ENCODE results near the gene LMOD3.
A peak's percentile ranks its signal among the peaks of the same experiment; 100 is the strongest.

LMOD3 gene

GRCh38 chr3:69122403-69122802 lies at the start of gene LMOD3:
TSS of gene LMOD3 (minus strand) at chr3:69122595. CDS start at chr3:69122386, 209 bp downstream.
- DNase-seq (ENCODE audit: low spot score): no peak

- DNase-seq (ENCODE audit: low spot score): no peak
These were observed 49.7 kb upstream of the LMOD3 start for GRCh38 chr3:69172058-69172457.

- DNase-seq (ENCODE audit: low spot score): no peak
These were observed 44.1 kb upstream of the LMOD3 start for GRCh38 chr3:69166446-69166845.

- no peak for DNase-seq (ENCODE audit: low spot score)
These were observed 43.3 kb upstream of the LMOD3 start for GRCh38 chr3:69165744-69166143.

DNA sequence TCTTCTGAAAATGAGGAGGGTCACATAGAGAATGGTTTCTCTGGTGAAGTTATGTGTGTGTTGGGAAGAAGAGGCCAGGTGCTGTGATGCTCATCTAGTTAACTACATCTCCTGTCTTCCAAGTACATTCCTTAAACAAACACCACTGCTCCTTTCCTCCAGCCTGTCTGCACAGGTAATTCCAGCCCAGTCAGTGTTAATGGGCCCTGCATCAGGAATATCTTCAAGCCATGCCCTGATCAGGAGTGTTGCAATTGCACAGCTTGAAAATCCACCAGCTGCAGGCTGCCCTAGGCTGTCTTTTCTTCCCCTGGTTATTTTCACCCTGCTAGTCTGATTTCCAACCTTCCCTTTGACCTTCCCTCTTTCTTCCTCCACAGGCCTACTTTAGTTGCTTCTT lies 41.9 kb upstream of the LMOD3 start:
- DNase-seq (ENCODE audit: low spot score): no peak

- DNase-seq (ENCODE audit: low spot score): no peak
These were observed 40.0 kb upstream of the LMOD3 start for GRCh38 chr3:69162308-69162980.

DNA sequence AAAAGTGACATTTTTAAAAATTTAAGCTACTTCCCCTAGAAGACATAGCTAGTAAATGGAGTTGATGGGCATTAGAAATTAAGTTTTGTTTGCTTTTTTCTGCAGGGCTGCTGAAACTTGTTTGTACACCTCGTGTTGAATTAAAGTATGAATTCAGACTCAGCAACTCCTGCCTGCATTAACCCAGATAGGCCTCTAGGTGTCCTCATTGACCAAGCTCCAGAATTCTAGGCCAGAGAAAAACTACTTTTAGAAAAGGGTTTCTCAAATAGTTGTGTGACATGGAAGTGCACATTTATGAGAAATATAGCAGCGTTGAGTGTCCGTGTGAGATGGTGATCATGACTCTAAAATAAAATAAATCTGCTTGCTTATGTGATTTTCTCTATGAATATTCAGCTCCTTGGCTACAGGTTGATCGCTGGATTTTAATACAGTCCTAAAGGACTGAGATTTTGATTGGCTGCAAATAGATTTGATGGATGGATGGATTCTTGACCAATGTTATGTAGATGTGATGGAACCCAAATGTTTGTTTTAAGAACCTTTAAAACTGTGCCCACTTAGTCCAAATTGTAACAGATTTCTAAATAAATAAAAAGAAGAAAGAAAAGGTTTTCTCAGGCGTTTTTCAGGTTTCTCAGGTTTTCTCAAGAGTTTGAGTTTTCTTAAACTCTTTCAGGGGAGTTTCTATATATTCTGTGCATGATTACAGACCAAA lies 39.4 kb upstream of the LMOD3 start:
- DNase-seq (ENCODE audit: low spot score): peak; percentile 88

GRCh38 chr3:69160525-69160924 lies 38.1 kb upstream of the LMOD3 start:
- no peak for DNase-seq (ENCODE audit: low spot score)

DNA sequence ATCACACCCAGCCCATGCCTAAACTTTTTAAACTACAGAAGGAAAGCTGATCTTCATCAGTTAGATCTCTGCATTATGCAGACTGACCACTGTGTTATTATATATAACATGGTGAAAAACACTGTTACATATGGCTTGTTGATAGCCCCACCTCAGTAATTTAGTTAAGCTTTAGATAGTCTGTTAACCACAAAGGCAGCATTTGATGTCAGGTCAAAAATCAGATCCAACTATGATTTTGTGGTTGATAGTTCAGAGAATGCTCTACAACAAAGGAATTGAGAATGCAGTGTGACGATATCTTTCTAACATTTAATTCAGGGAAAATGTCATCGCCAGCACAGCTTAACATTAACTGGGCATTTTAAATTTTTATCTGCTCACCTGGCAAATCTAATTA lies 37.7 kb upstream of the LMOD3 start:
- no peak for DNase-seq (ENCODE audit: low spot score)

GRCh38 chr3:69149586-69149985 lies 27.2 kb upstream of the LMOD3 start:
- DNase-seq (ENCODE audit: low spot score): no peak

GRCh38 chr3:69145688-69146087 lies 23.3 kb upstream of the LMOD3 start:
- no peak for DNase-seq (ENCODE audit: low spot score)

DNA sequence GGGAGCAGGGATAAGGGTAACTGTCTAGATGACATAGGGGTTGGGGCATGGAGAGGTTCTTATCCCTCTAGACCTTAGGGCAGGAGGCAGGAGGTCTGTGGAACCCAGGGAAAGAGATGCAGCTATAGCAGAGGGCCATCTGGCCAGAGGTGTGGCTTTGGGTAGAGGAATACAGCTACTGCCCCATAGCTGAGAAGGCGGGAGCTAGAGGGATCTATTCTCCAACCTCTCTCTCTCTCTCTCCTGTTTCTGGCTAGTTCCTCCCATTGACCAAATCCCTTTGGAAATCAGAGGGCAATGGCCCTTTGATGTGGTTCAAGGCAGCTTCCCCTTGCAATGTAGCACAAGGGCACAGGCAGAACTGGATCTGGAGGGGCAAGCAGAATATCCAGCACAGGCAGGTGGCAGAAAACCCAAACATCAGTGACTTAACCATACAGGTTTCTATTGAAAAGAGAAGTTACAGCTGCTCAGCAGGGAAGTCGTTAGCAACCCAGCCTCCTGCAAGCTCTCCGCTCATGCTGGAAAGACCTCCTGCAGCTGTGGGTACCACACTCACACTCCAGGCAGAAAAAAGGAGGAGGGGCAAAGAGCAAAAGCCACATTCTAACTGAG lies 22.3 kb upstream of the LMOD3 start:
- DNase-seq (ENCODE audit: low spot score): no peak

DNA sequence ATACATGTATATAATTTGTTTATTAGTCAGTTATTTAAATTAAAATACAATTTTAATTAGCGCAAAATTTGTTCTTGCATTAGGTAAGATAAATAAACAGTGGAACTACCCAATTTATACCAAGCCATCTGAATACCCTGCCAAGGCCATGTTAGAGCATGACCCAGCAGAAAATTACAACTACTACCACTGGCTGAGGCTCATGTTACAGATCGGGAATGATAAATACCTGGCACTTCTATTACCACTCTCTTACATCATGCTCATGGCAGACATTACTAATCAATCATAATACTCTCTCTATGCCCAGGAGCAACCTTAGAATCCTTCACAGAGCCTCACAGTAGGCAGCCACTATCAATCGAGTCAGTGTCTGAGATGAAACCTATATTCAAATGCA lies 21.2 kb upstream of the LMOD3 start:
- no peak for DNase-seq (ENCODE audit: low spot score)

- DNase-seq (ENCODE audit: low spot score): no peak
These were observed 20.5 kb upstream of the LMOD3 start for GRCh38 chr3:69142797-69143454.

- no peak for DNase-seq (ENCODE audit: low spot score)
These were observed 19.7 kb upstream of the LMOD3 start for GRCh38 chr3:69142090-69142489.

DNA sequence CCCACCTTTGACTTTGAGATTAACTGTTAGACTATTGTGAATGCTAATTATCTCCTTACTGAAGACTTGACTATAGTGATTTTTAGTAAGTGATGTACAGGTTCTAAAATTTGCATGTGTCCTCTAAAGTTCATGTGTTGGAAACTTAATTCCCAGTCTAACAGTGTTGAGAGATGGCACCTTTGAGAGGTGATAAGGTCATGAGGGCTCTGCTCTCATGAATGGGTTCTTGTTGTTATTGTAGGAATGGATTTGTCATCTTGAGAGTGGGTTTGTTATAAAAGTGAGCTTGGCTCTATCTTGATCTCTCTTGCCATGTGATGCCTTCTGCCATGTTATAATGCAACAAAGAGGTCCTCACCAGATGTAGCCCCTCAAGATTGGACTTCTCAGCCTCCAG lies 18.9 kb upstream of the LMOD3 start:
- DNase-seq (ENCODE audit: low spot score): no peak

- DNase-seq (ENCODE audit: low spot score): no peak
These were observed 15.0 kb upstream of the LMOD3 start for GRCh38 chr3:69137412-69137811.

DNA sequence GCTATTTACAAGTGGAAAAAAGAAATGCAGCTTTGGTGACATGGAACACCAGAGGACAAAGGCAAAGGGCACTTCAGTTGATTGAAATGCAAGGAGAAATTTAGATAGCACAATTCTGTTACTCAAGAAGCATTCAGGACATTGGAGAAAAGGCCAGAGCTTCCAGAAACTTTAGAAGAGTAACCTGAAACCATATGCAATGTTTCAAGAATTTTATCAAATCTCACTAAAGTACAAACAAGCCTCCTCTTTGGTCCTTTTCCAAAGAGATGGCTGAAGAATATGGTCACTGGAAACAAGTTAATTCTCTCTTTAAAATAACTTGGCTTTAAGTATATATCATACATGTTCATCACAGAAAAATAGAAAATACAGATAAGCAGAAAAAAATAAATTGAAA lies 14.6 kb upstream of the LMOD3 start:
- no peak for DNase-seq (ENCODE audit: low spot score)

DNA sequence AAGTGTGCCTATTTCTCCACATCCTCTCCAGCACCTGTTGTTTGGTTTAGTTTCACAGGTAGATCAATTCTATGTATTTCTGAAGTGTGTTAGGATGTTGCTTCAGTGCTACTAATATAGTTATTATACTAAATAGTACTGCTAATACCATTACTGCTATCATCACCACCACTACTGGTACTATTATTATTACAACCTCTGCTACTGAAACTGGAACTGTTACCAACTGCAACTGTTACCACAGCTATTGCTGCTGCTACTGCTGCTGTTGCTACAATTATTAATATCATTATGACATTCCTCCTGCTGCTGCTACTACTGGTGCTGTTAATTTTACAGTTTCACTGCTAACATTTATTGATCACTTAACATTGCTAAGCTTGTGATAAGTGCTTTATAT lies 8.3 kb upstream of the LMOD3 start:
- no peak for DNase-seq (ENCODE audit: low spot score)

DNA sequence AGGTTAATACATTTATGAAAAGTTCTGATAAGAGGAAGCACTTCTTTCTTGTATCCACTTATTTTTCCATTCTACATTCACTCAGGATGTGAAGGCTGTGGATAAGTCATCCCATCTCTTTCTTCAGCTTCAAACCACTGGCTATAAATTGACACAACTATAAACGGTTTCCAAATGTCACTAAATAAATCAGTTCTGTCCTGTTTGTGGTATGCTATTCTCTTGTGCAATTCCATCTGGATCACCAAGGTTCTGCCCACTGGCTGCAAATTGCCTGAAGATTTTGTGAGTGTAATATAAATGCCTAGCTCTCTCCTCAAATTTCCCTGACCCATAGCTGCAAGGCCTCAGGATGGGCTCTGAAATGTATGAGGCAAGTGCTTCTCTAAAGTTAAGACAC lies 7.1 kb upstream of the LMOD3 start:
- DNase-seq (ENCODE audit: low spot score): no peak

DNA sequence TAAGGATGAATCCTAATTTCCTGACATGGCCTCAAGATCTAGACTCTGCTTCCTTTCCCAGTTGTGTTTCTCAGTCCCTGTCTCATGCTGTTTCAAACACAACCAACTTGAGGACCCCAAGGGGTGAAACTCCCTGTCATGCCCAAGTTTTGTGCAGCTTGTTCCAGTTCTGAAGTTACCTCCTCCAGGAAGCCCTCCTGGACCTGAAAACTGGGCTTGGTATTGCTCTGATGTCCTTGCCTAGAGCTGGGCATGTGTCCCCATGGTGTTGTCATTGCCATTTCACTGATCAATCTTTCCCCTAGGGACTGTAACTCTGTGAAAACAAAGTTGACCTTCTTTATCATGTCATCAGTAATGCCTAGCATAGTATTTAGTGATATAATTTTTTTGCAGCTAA lies 6.1 kb upstream of the LMOD3 start:
- DNase-seq (ENCODE audit: low spot score): no peak

DNA sequence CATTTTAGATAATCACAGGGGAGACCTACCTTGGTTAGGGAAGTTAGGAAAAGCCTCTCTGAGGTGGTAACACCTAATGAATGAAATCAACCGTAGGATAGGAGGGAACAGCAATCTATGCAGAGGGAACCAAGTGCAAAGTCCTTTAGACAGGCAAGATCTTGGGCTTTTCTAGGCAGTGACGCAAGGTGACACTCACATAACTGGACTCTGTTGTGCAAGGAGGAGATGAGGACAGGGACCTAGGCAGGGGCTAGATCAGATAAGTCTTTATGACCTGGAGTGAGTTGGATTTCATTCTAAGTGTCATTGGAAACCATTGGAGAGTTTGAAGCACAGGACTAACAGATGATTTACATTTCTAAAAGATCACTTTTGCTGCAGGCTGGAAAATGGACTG lies 4.6 kb upstream of the LMOD3 start:
- DNase-seq (ENCODE audit: low spot score): no peak

DNA sequence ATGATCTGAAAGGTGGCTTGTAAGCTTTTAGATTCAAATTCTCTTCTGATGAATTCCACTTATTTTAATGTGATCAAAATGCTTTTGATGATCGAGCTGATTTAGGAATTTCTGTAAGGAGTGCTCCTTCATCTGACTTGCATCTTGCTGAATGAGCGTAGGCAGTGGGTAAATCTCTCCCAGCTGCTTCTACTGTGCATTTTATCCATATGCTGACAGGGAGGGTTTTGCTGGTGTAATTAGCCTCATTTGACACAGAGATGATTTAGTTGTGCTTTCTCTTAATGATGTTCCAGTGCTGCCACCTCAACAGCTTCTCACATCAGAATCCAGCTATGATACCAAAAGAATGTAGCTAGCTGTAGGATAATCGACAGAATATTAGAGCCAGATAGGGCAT lies 3.8 kb upstream of the LMOD3 start:
- DNase-seq (ENCODE audit: low spot score): no peak

Data from COLO829 (cell line).